NK-92 (cell line): Measurements from ENCODE around the gene NCL.

Source experiments
- DNase-seq: peaks from one replicate; lab custom pipeline; 2025; ENCODE audit not compliant: unreplicated experiment; lab: John Stamatoyannopoulos, UW

The NCL gene, protein sequence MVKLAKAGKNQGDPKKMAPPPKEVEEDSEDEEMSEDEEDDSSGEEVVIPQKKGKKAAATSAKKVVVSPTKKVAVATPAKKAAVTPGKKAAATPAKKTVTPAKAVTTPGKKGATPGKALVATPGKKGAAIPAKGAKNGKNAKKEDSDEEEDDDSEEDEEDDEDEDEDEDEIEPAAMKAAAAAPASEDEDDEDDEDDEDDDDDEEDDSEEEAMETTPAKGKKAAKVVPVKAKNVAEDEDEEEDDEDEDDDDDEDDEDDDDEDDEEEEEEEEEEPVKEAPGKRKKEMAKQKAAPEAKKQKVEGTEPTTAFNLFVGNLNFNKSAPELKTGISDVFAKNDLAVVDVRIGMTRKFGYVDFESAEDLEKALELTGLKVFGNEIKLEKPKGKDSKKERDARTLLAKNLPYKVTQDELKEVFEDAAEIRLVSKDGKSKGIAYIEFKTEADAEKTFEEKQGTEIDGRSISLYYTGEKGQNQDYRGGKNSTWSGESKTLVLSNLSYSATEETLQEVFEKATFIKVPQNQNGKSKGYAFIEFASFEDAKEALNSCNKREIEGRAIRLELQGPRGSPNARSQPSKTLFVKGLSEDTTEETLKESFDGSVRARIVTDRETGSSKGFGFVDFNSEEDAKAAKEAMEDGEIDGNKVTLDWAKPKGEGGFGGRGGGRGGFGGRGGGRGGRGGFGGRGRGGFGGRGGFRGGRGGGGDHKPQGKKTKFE

DNA sequence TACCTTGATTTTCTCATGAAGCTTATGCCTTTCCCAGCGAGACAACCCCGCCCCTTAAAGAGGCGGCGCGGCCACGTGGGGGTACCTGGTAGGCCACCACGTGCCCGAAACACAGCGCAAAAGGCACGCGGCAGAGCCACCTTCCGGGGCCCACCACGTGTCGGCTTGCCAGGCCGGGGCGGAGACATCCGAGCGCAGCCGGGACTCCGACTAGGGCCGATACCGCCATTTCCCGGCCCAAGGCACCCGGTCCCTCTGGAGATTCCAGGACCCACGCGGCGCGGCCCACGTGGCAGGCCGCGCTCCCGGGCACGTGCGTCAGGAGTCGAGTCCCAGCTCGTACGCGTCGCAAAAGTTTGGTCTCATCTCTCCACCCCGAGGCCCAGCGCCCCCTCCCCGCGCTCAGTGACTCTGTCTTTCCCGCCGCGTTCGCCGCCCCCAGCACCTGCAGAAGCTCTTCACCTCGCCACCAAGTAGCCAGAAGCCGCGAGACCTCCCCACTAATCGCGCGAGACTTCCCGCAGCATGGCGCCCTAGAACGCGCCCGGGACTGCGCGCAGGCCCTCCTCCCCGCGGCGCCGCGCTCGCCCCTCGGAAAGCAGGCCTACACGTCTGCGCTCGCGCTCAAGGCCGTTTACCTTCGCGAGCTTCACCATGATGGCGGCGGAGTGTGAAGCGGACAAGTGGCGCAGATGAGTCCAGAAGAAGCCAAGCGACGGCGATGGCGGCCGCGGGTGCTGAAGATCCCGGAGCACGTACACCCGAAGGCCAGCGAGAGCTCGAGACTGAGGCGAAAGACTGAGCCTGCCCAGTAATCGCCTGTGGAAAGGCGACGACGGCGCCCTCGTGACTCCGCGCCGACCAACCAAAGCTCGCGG, at the start of gene NCL:
Gene NCL, minus strand, starts transcription at position 787 of the 878 bp plus-strand sequence. Its CDS starts 131 bp downstream, at position 656.
- DNase-seq: peak; percentile 54

DNA sequence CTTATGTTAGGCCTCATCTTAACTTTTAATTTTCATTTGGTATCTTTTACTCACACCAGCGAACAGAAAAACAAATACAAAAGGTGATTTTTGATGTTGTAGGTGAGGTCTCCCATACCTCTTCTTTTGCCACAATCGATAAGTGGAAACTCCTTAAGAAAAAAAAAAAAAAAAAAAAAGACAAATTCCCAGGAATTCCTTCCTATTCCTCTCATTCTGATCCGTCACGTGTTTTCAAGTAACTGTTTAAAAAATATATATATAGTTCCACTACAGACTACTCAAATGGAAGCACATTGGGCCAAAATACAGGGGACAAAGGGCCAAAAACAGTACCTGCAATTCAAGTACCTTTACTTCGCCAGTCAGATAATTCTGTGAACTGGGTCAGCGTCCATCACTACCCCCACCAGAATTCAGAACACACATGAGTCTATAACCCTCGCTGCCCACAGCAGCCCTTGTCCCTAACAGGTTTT, 49.5 kb upstream of the NCL start:
- no peak for DNase-seq

DNA sequence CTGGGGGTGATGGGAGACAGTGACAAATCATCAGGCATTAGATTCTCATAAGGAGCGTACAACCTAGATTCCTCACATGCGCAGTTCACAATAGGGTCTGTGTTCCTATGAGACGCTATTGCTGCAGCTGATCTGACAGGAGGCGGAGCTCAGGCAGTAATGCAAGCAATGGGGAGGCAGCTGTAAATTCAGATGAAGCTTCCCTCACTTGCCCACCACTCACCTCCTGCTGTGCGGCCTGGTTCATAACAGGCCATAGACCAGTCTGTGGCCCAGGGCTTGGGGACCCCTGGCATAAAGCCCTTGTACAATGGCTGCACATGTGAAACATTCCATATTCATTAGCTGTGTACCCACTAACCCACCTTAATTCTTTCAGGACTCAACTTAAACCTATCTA, 47.9 kb upstream of the NCL start:
- DNase-seq: no peak

DNA sequence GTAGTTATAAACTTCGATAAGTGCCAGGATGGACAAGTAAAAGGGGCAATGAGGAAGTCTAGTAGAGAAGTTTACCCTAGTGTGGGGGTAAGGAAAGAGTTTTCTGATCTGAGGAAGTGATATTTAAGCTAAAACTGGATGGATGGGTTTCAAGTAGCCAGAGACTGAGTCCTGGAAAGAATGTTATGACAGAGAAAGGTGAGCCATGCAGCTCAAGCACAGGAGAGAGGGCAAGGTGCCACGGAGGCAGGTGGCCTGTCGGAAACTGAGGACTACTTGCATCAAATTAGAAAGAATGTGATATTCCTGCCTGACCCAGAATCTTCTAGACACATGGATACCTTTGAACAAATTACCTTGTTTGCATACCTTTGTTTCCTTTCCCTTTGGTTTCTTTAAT, 39.5 kb upstream of the NCL start:
- no peak for DNase-seq

DNA sequence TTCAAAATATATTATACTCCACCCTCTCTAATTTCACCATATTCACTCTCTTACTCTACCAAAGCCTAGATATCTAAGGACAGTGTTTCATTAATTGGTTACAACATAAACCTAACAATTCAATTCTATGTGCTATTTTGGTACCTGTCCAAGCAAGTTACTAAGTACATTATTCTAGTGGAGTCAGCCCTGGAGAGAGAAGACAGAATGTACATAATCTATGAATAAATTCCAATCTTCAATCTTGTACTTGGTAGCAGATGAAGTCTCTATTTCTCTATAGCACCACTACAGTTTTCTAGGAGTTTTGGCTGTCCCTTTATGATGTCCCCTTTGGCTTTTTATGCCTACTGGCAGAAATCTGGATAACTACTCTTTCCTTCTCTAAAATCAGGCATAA, 38.3 kb upstream of the NCL start:
- DNase-seq: no peak

DNA sequence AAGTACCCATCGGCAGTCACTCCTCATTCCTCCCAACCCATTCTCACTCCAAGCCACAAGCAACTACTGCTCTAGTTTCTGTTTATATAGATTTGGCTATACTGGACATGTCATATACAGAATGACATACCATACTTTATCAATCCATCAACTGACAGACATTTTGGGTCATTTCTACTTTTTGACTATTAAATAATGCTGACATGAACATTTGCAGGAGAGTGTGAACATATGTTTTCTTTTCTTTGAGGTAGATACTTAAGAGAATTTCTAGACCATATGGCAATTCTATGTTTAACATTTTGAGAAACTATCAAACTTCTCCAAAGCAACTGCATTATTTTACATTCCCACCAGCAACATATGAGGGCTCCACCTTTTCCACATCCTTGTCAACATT, 33.4 kb upstream of the NCL start:
- no peak for DNase-seq

DNA sequence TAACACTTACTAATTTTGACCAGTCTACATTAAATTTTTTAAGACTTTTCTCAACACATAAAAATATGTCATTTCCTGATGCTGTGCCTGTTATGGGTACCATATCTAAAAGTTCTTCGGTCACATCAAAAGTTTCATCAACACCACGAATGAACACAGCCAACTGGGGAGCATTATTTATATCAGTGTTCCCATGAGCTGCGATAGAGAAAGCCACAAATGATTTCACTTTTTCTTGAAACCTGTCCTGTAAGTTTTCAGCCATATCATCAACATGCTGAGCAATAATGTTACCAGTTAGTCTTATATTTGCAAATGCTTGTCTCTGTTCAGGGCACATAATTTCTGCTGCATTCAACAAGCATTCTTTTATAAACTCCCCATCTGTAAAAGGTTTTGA, 30.4 kb upstream of the NCL start:
- no peak for DNase-seq

DNA sequence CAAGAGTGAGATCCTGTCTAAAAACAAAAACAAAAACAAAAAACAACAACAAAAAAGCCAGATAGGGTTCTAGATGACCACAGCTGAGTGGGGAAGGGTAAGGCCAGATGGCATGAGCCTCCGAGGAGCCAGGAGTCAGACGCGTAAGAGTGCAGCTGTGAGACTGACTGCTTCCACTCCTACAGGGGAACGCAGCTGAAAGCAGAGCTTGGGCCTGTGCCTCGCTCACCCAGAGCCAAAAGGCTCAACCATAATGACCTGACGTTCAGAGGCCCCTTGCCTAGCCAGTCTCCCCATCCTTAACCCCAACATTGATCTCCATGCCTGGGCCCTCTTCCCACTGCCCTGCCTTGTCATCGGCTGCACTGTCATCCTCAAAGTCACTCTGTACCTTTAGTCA, 26.5 kb upstream of the NCL start:
- DNase-seq: no peak

DNA sequence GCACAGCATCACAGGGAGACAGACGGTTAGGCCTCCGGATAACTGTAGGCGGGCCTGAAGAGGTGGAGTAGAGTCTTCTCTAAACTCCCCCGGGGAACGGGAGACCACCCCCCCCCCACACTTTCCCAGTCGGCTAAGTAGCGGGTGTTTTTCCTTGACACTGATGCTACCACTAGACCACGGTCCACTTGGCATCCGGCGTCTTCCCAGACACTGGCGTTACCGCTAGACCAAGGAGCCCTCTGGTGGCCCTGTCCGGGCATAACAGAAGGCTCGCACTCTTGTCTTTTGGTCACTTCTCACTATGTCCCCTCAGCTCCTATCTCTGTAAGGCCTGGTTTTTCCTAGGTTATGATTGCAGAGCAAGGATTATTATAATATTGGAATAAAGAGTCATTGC, 25.7 kb upstream of the NCL start:
- no peak for DNase-seq

DNA sequence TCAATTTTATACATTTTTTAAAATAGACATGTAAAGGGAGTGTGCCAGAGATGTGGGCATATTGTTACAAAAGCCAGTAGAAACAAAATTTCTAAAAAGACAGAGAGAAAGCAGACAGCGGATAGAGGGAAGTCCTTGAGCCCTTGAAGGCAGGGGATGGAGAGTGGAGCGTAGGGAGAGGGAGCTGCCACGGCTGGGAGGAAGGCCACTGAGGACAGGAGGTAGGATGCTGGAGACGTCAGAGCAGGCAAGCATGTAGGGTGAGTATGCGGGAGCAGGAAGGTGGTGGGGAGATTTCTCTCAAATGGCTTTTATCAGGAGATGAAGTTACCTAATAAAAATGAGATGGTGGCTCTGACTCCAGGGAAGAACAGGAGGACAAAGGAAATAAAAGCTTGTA, 24.0 kb upstream of the NCL start:
- DNase-seq: no peak

DNA sequence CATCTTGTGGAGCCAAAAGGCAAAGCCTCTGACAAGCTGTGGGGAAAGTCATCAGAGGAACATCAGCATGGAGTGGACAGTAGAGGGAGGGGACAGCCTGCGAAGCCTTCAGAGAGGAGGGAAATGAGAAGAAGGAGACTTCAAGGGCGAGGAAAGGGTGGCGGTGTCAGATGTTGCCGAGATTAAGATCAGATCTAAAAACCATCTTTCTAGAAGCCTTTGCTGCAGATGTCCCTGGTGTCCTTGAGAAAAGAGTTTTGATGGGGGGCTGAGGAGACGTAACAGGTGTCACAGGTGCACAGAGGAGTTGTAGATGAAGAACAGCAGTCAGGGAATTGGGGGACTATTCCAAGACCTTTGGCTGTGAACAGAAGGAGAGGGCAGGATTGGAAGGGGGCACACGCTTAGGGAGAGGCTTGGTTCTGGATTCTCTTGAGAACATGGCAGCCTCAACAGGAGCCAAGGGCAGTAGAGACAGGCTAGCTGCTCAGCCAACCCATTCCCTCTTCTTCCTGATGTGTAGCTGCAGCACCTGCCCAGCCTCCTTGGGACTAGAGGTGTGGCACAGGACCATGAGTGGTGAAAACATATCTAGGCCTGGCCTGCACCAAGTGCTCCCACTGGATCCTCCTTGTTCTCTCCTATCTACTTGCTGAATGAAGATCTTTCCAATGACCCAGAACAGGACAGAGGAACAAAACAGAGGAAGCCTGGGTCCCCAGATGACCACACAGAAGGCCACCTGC, 22.7 kb upstream of the NCL start:
- no peak for DNase-seq

DNA sequence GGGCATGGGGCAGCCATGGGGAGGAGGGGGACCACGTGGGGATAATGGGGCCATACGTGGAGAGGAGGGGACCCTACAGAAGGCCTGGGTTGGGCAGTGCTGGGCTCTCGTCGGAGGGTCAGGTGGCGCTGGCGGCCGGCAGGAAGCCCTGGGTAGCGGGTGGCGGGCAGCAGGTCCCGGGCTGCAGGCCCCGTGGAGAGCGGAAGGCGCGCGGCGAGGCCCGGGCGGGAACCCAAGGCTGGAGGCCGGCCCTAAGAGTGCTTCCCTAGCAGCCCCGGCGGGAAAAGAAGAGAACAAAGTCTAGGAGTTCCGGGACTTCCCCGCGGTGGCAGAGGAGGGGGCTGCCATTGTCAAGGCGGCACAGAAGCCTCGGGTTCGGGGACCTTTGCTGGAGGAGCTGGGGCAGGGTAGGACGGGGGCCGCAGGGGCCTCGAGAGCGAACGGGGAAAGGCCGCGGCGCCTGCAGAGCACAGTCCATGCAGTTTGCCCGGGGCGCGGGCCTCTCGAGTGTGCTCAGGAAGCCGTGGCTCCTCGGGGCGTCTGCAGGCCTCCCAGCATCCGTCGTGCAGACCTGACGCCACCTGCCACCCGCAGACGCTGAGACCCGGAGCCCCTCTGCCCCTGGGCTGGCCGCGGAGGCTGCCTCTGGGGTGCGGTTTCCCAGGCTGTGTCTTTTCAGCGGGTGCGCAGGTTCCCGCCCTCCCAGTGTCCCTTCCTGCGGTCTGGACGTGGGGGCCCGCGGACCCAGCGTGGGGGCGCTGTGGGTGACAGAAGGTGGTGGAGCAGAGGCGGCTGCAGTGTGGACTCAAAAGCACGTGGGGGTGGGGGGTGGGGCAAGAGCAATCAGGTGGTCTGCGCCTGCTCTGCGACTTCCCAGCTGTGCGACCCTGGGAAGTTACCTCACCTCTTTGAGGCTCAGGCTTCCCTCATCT, 19.4 kb upstream of the NCL start:
- DNase-seq: no peak

DNA sequence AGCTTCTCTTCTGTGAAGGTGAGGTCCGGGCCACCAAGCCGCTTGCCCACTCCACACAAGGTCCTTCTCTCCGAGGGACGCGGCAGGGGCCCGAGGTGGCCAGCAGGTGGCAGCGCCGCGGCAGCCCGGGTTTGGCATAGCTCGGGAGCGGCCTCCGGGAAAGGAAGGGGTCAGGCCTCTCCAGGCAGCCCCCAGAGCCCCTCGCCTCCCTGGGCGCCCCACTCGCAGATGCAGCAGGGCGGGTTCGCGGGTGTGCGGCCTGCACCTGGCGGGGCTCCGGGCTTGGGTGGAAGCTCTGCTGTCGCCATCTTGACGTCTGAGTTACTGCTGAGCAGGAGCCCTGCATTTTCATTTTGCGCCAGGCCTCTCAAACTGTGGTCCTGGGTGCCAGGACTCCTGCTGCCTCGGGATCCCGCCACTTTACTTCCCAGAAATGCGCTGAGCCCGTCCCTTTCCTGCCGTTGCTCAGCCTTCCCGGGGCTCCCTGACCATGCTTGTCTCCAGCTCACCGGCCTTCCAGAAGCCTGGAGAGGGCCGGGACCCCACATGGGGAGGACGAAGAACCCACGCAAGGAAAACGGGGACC, 18.6 kb upstream of the NCL start:
- DNase-seq: no peak

DNA sequence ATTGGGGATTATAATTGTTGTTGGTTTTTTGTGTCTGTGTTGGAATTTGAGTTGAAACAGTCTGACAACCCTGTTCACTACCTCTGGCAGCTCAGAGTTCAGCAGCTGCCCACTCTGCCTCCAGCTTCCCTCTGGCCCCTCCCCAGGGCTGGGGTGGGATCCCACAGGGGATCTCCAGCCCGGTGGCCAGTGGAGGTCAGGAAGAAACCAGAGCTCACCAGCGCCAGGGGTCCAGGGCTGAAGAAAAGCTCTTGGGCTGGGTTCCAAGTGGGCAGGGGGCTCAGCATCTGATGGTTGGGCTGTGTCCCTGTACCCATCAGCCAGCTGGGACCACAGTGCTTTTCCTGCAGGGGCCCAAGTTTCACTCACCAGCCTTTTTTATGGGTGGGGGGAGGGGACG, 16.5 kb upstream of the NCL start:
- DNase-seq: no peak

DNA sequence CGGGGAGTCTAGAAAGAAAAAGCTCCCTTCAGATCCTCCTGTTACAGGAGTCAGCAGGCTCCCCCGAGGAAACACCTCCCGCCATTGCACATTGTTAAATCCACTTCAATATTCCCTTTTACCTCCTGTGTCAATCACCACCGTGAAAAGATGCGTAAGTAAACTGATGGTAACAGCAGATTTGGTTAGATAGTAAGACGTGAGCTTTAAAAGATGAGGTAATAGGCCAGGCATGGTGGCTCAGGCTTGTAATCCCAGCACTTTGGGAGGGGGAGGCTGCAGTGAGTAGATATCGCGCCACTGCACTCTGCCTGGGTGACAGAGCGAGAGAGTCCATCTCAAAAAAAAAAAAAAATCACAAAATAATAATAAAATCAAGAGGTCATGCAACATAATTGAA, 15.2 kb upstream of the NCL start:
- no peak for DNase-seq

DNA sequence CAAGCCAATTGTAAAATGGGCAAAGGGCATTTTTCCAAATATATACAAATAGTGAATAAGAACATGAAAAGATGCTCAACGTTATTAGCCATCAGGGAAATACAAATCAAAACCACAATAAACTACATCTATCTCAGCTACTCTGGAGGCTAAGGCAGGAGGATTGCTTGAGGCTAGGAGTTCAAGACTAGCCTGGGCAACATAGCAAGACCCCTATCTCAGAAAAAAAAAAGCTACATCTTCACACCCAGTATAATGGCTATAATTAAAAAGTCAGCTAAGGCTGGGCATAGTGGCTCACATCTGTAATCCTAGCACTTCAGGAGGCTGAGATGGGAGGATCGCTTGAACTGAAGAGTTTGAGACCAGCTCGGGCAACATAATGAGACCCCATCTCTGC, 12.6 kb upstream of the NCL start:
- DNase-seq: no peak

DNA sequence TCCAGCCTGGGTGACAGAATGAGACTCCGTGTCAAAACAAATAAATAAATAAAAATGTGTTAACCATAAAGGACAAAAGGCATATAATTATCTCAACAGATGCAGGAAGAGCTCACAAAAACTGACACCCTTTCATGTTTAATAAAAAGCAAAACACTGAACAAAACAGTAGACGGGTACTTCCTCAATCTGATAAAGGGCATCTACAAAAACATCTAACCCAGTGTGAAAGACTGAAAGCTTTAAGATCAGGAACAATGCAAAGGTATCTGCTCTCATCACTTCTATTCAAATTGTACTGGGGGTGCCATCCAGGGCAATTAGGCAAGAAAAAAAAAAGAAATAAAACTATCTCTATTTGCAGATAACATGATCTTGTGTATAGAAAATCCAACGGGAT, 11.7 kb upstream of the NCL start:
- no peak for DNase-seq

DNA sequence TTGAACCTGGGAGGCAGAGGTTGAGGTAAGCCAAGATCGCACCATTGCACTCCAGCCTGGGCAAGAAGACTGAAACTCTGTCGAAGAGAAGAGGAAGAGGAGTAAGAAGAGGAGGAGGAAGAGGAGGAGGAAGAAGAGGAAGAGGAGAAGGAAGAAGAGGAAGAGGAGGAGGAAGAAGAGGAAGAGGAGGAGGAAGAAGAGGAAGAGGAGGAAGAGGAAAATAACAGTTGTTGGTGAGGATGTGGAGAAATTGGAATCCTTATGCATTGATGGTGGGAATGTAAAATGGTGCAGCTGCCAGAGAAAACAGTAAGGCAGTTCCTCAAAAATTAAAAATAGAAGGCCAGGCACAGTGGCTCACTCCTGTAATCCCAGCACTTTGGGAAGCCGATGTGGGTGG, 8.5 kb upstream of the NCL start:
- no peak for DNase-seq

DNA sequence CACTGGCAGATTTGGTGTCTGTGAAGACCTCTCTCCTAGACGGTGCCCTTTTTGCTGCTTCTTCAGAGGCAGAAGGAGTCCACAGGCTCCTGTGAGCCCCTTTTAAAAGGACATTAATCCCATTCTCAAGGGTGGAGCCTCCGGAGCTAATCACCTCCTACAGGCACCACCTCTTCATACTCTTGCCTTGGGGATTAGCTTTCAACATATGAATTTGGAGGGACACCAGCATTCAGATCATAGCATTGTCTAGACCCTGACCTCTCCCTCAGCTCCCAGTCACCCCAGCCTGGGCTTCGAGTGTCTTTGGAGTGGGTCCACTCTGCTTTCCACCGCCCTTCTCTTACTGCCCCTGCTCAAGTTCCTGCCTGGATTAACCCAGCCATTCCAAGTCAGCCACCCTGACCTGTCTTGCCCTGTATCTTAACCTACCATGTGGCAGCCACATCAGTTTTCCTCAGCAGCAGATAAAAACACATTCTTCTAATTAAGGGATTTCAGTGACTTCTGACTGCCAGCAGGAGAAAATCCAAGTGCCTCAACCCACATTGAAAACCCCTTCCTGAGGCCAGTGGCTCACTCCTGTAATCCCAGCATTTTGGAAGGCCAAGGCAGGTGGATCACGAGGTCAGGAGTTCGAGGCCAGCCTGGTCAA, 6.1 kb upstream of the NCL start:
- DNase-seq: no peak
